DOHH2 (cell line): ENCODE measurements around the gene CCDC71L.

Experiments used
- H3F3A ChIP-seq: fragments of 200-600 bp; sonication (generic), shearing (Covaris generic); 2 replicates; pipeline ENCODE4 v1.6.0; 2016; ENCODE audit warnings: antibody characterized with exemption, mild to moderate bottlenecking; ENCODE audit not compliant: control insufficient read depth, insufficient read depth
- H3K27ac ChIP-seq: fragments of 200-600 bp; sonication (generic); 2 replicates; pipeline ENCODE4 v1.5.1; 2014; ENCODE audit warnings: low read depth, mild to moderate bottlenecking, low read length, moderate library complexity
- H3K27me3 ChIP-seq: fragments of 200-600 bp; sonication (generic); 2 replicates; pipeline ENCODE4 v1.6.1; 2014; ENCODE audit warnings: mild to moderate bottlenecking, low read length, mixed read lengths; ENCODE audit not compliant: control insufficient read depth
- H3K36me3 ChIP-seq: fragments of 200-600 bp; sonication (generic); 2 replicates; pipeline ENCODE4 v1.6.1; 2014; ENCODE audit warnings: mild to moderate bottlenecking, low read length, moderate library complexity, mixed read lengths; ENCODE audit not compliant: control insufficient read depth
- H3K4me1 ChIP-seq: fragments of 200-600 bp; sonication (generic); 2 replicates; pipeline ENCODE4 v1.6.1; 2014; ENCODE audit warnings: mild to moderate bottlenecking, low read length, mixed read lengths; ENCODE audit not compliant: control insufficient read depth
- H3K4me2 ChIP-seq: fragments of 200-600 bp; sonication (generic); 2 replicates; pipeline ENCODE4 v1.6.0; 2014; ENCODE audit warnings: mild to moderate bottlenecking, low read length, moderate library complexity
- H3K4me3 ChIP-seq: fragments of 200-600 bp; sonication (generic); 2 replicates; pipeline ENCODE4 v1.5.1; 2014; ENCODE audit warnings: mild to moderate bottlenecking, low read length, mixed read lengths
- H3K79me2 ChIP-seq: fragments of 200-600 bp; sonication (generic); 2 replicates; pipeline ENCODE4 v1.6.1; 2014; ENCODE audit warnings: mild to moderate bottlenecking, low read length, mixed read lengths; ENCODE audit not compliant: control insufficient read depth
- H3K9me2 ChIP-seq: fragments of 200-600 bp; sonication (generic); replicated peaks from 2 replicates; pipeline ENCODE4 v1.6.1; 2014; ENCODE audit warnings: mild to moderate bottlenecking, low read length, mixed read lengths; ENCODE audit not compliant: control insufficient read depth
- H3K9me3 ChIP-seq: fragments of 200-600 bp; sonication (generic); 2 replicates; pipeline ENCODE4 v1.6.1; 2014; ENCODE audit warnings: antibody characterized with exemption, low read length, mixed read lengths; ENCODE audit not compliant: control insufficient read depth, insufficient read depth
- H4K20me1 ChIP-seq: fragments of 200-600 bp; sonication (generic); 2 replicates; pipeline ENCODE4 v1.6.0; 2014; ENCODE audit warnings: low read depth, mild to moderate bottlenecking, antibody characterized with exemption, low read length, moderate library complexity; ENCODE audit not compliant: control insufficient read depth, insufficient read depth
- EZH2phosphoT487 ChIP-seq: fragments of 200-600 bp; sonication (generic); IDR thresholded peaks from 2 replicates; pipeline ENCODE4 v1.6.1; 2017; ENCODE audit warnings: borderline replicate concordance, mild to moderate bottlenecking, antibody characterized with exemption, low read length, moderate library complexity, mixed read lengths
- TF ChIP-seq, protein P1 (sequence below): fragments of 200-600 bp; sonication (generic); IDR thresholded peaks from one replicate; pipeline ENCODE4 v1.5.1; 2014; ENCODE audit warnings: antibody characterized with exemption, mild to moderate bottlenecking, low read depth, low read length; ENCODE audit not compliant: poor library complexity, severe bottlenecking

The CCDC71L gene

DNA sequence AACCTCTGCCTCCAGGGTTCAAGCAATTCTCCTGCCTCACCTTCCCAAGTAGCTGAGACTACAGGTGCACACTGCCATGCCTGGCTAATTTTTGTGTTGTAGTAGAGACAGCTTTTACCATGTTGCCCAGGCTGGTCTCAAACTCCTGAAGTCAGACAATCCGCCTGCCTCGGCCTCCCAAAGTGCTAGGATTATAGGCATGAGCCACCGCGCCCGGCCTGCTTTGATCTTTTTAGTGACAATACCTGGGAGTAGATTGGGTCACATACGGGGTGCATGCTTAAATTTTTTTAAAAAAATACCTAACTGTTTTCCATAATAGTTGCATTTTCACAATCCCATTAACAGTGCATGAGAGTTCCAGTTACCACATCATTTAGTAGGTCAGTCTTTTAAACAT lies 47.7 kb downstream of the CCDC71L start:
- Histone ChIP-seq H3K9me3 (no peaks in the 10 kb centered on the region), H4K20me1 (no peaks in the 10 kb centered on the region), H3K4me3 (no peak overlapping the region), H3K4me1 (no peaks in the 10 kb centered on the region), H3K27ac (no peak overlapping the region), H3K27me3 (peaks cover 16% of the 10 kb centered on the region), H3K4me2 (no peak overlapping the region), H3K36me3 (no peaks in the 10 kb centered on the region), H3F3A (no peaks in the 10 kb centered on the region), H3K79me2 (no peaks in the 10 kb centered on the region), H3K9me2 (no peaks in the 10 kb centered on the region)
- TF ChIP-seq, protein P1, sequence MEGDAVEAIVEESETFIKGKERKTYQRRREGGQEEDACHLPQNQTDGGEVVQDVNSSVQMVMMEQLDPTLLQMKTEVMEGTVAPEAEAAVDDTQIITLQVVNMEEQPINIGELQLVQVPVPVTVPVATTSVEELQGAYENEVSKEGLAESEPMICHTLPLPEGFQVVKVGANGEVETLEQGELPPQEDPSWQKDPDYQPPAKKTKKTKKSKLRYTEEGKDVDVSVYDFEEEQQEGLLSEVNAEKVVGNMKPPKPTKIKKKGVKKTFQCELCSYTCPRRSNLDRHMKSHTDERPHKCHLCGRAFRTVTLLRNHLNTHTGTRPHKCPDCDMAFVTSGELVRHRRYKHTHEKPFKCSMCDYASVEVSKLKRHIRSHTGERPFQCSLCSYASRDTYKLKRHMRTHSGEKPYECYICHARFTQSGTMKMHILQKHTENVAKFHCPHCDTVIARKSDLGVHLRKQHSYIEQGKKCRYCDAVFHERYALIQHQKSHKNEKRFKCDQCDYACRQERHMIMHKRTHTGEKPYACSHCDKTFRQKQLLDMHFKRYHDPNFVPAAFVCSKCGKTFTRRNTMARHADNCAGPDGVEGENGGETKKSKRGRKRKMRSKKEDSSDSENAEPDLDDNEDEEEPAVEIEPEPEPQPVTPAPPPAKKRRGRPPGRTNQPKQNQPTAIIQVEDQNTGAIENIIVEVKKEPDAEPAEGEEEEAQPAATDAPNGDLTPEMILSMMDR: no peak
- no peak for TF ChIP-seq EZH2phosphoT487

DNA sequence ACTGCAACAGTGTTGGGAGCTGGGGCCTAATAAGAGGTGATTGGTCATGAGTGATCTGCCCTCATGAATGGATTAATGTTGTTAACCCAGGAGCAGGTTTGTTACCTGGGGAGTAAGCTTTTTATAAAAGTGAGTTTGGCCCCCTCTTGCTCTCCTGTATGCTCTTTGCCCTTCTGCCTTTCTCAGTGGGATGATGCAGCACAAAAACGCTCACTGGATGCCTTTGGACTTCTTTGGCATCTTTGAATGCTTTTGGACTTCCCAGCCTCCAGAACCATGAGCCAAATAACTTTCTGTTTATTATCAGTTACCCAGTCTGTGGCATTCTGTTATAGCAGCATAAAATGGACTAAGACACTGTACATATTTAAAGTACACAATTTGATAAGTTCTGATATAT lies 48.5 kb downstream of the CCDC71L start:
- Histone ChIP-seq H4K20me1 (no peaks in the 10 kb centered on the region), H3F3A (no peaks in the 10 kb centered on the region), H3K4me1 (no peaks in the 10 kb centered on the region), H3K27me3 (peaks cover 13% of the 10 kb centered on the region), H3K4me2 (no peak overlapping the region), H3K9me2 (no peaks in the 10 kb centered on the region), H3K4me3 (no peak overlapping the region), H3K79me2 (no peaks in the 10 kb centered on the region), H3K27ac (no peak overlapping the region), H3K9me3 (no peaks in the 10 kb centered on the region), H3K36me3 (no peaks in the 10 kb centered on the region)
- TF ChIP-seq, protein P1: no peak
- TF ChIP-seq EZH2phosphoT487: no peak

DNA sequence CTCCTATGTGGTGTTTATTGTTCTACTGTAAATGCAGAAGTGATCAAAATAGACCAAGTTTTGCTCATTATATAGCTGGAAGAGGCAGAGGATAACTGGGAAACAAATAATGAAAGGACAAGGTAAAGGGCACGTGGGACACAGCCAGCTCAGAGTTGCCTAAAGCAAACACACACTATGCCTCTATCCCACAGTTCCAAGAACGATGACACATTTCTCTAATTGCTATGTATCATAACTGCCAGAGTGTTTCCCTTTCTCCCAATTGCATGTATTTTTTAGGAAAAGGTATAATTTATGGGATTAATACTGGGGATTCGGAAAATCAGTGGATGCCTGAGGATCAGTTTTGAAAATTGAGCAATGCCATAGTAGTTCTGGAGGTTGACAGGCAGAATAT lies 49.0 kb downstream of the CCDC71L start:
- H3K4me2 ChIP-seq: no peak overlapping the region
- TF ChIP-seq, protein P1: no peak
- TF ChIP-seq EZH2phosphoT487: no peak
- no peaks in the 10 kb centered on the region for H3K4me1 ChIP-seq
- H3K79me2 ChIP-seq: no peaks in the 10 kb centered on the region
- H3K9me3 ChIP-seq: no peaks in the 10 kb centered on the region
- no peaks in the 10 kb centered on the region for H3F3A ChIP-seq
- no peak overlapping the region for H3K4me3 ChIP-seq
- H4K20me1 ChIP-seq: no peaks in the 10 kb centered on the region
- no peaks in the 10 kb centered on the region for H3K9me2 ChIP-seq
- no peak overlapping the region for H3K27ac ChIP-seq
- H3K36me3 ChIP-seq: no peaks in the 10 kb centered on the region
- peaks cover 16% of the 10 kb centered on the region for H3K27me3 ChIP-seq
